Spleen (tissue), 7 donors: ENCODE measurements around the gene PPP1R12C.

Experiments used
- POLR2AphosphoS5 ChIP-seq, 3 donors: sonication (generic); formaldehyde crosslinking; IDR thresholded peaks; one replicate each; pipeline ENCODE4 v1.5.1; 2017; ENCODE audit warnings: antibody characterized with exemption in 3 of 3
- TF ChIP-seq, protein P1 (sequence below), 11 experiments: fragments of 200-600 bp in 7 of 11; fragments of 450-650 bp in 4 of 11; sonication (generic) in 4 of 11; IDR thresholded peaks in 8 of 11; conservative IDR thresholded peaks in 3 of 11; 1 replicate in 7 of 11; 2 replicates in 4 of 11; pipeline versions ENCODE4 v1.4.0 to v1.8.0; 2016 to 2021; ENCODE audit warnings: antibody characterized with exemption in 11 of 11, inconsistent platforms in 4 of 11, mild to moderate bottlenecking in 1 of 11
- donor health status: DM: no; HTN: no; CAD: no; lungs with moderate emphysema.
- donor health status: DM: no; HTN: no; CAD: no.
- donor health status: DM: no; HTN: no; CAD: no.

DNA sequence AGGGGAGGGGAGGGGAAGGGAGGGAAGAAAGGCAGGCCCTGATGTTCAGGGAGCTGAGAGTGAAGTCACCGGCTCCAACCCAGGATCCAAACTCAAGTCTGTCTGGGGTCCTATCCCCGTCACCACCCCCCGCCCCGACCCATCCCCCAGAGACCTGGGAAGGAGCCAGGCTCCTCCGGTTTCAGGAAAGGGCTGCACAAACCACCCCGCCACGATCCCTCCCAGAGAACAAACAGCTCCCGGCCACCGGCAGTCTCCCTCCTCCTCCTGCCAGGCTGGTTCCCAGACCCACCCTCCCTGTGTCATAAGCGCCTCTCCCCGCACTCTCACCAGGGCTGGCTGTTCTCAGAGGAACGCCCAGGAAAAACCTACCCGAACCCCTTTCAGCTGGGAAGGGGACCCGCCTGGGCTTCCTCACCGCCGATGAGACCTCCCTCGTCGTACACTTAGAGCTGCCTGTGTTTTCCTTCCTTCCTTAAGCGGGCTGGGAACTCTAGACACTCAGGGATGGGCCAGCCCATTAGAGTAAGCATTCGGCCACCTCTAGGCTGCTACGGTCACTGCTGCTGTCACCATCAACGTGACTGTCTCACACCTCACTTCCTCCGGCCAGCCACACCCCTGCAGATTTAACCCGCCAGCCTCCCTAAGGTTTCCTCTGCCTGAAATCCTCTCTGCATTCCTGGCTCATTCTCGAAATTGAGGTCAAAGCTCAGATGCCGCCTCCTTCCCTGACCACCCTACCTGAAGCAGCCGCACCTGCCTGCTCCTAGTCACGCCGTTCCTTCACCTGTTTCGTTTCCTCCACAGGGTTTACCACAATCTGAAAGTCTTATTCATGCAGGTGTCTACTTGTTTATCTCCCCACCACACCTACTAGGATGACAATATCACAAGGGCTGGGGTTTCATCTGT is 48.2 kb downstream of the PPP1R12C start:
- no peak for TF ChIP-seq POLR2AphosphoS5 (IDR thresholded peaks at IDR 0.05)
- TF ChIP-seq, protein P1, sequence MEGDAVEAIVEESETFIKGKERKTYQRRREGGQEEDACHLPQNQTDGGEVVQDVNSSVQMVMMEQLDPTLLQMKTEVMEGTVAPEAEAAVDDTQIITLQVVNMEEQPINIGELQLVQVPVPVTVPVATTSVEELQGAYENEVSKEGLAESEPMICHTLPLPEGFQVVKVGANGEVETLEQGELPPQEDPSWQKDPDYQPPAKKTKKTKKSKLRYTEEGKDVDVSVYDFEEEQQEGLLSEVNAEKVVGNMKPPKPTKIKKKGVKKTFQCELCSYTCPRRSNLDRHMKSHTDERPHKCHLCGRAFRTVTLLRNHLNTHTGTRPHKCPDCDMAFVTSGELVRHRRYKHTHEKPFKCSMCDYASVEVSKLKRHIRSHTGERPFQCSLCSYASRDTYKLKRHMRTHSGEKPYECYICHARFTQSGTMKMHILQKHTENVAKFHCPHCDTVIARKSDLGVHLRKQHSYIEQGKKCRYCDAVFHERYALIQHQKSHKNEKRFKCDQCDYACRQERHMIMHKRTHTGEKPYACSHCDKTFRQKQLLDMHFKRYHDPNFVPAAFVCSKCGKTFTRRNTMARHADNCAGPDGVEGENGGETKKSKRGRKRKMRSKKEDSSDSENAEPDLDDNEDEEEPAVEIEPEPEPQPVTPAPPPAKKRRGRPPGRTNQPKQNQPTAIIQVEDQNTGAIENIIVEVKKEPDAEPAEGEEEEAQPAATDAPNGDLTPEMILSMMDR (IDR thresholded peaks at IDR 0.05 in 8 of 11, conservative IDR thresholded peaks at IDR 0.05 in 3 of 11), result no peak
